Ramos (cell line): ENCODE measurements around the gene SF1.

Experiments
- in situ Hi-C: fragments of 300-500 bp; cut with MboI; formaldehyde crosslinking; loops from one replicate; pipeline ENCODE4 v1.14.3; 2022; ENCODE audit warnings: low sequenced_read_pairs; ENCODE audit not compliant: unreplicated experiment

Gene SF1

GRCh38 chr11:64728757-64729365 lies 49.5 kb downstream of the SF1 start:
- in situ Hi-C loops: no loop called here

GRCh38 chr11:64726867-64727530 lies 51.3 kb downstream of the SF1 start:
- in situ Hi-C loops: no loop called here

GRCh38 chr11:64726211-64726641 lies 52.1 kb downstream of the SF1 start:
- in situ Hi-C loops: no loop called here

GRCh38 chr11:64724863-64725532 lies 53.3 kb downstream of the SF1 start:
- in situ Hi-C loops: no loop called here

- in situ Hi-C loops: no loop called here
These were observed 54.2 kb downstream of the SF1 start for GRCh38 chr11:64723907-64724862.

- in situ Hi-C loops: no loop called here
These were observed 55.0 kb downstream of the SF1 start, which contains the start of gene NRXN2 for GRCh38 chr11:64723117-64723906. Gene NRXN2, minus strand, starts transcription at chr11:64723197. Its CDS starts 9,498 bp downstream, at chr11:64713699.

- in situ Hi-C loops: no loop called here
These were observed 55.9 kb downstream of the SF1 start for GRCh38 chr11:64722141-64723065.

GRCh38 chr11:64721359-64721699 lies 57.0 kb downstream of the SF1 start:
- in situ Hi-C loops: no loop called here

GRCh38 chr11:64720640-64721358 lies 57.5 kb downstream of the SF1 start:
- in situ Hi-C loops: no loop called here

- in situ Hi-C loops: no loop called here
These were observed 58.2 kb downstream of the SF1 start for GRCh38 chr11:64720167-64720566.

- in situ Hi-C loops: no loop called here
These were observed 58.9 kb downstream of the SF1 start for GRCh38 chr11:64719406-64719805.

GRCh38 chr11:64718780-64719124 lies 59.6 kb downstream of the SF1 start:
- in situ Hi-C loops: no loop called here

- in situ Hi-C loops: no loop called here
These were observed 60.1 kb downstream of the SF1 start for GRCh38 chr11:64718084-64718779.

GRCh38 chr11:64717268-64717578 lies 61.1 kb downstream of the SF1 start:
- in situ Hi-C loops: no loop called here

- in situ Hi-C loops: no loop called here
These were observed 61.7 kb downstream of the SF1 start for GRCh38 chr11:64716473-64717267.

GRCh38 chr11:64715756-64716472 lies 62.4 kb downstream of the SF1 start:
- in situ Hi-C loops: no loop called here
